HEK293 (cell line): ENCODE data around the gene PDE9A.

Source experiments
- CTCF ChIA-PET: fragments of 350-600 bp; formaldehyde crosslinking; extraction: SDS; loops from one replicate; lab custom pipeline; 2021; ENCODE audit warnings: antibody characterized with exemption; lab: Yijun Ruan, JAX
- POLR2A ChIA-PET: fragments of 300-600 bp; formaldehyde crosslinking; extraction: SDS; loops from one replicate; lab custom pipeline; 2020; ENCODE audit warnings: antibody characterized with exemption, inconsistent platforms; lab: Yijun Ruan, JAX
- H3K27ac ChIP-seq: fragments of 200-500 bp; sonication (Bioruptor generic); 2 replicates; pipeline ENCODE4 v1.5.1; 2014; ENCODE audit warnings: low read depth, low read length, control low read depth, inconsistent platforms; ENCODE audit errors: extremely low read depth
- H3K36me3 ChIP-seq, 2 experiments: fragments of 200-500 bp in 1 of 2; sonication (Bioruptor generic) in 1 of 2; 1 replicate in 1 of 2; 2 replicates in 1 of 2; pipeline ENCODE4 v1.5.1; 2014 to 2017; ENCODE audit warnings: inconsistent platforms in 2 of 2, low read length in 2 of 2; ENCODE audit not compliant: control insufficient read depth in 2 of 2, insufficient read depth in 1 of 2
- H3K4me1 ChIP-seq: fragments of 200-500 bp; sonication (Bioruptor generic); 2 replicates; pipeline ENCODE4 v1.5.1; 2014; ENCODE audit warnings: mild to moderate bottlenecking, low read length, inconsistent platforms; ENCODE audit not compliant: control insufficient read depth, insufficient read depth
- H3K4me3 ChIP-seq: 2 replicates; pipeline ENCODE4 v1.5.1; 2011; ENCODE audit warnings: low read depth, mild to moderate bottlenecking, control low read depth, low read length, moderate library complexity
- H3K9me3 ChIP-seq: fragments of 200-500 bp; sonication (Bioruptor generic); 2 replicates; pipeline ENCODE4 v1.5.1; 2014; ENCODE audit warnings: low read depth, low read length, inconsistent platforms; ENCODE audit not compliant: control insufficient read depth, insufficient read depth
- GLIS2 ChIP-seq: fragments of 450-650 bp; formaldehyde crosslinking; IDR thresholded peaks from 2 replicates; pipeline ENCODE4 v1.5.1; 2016; ENCODE audit warnings: missing biosample characterization, missing genetic modification characterization
- HIC1 ChIP-seq: fragments of 450-650 bp; formaldehyde crosslinking; IDR thresholded peaks from 2 replicates; pipeline ENCODE4 v1.5.1; 2016; ENCODE audit warnings: missing biosample characterization, missing genetic modification characterization
- SCRT2 ChIP-seq: fragments of 450-650 bp; formaldehyde crosslinking; IDR thresholded peaks from 2 replicates; pipeline ENCODE4 v1.5.1; 2016; ENCODE audit warnings: missing biosample characterization, missing genetic modification characterization
- ZBTB17 ChIP-seq: fragments of 450-650 bp; formaldehyde crosslinking; IDR thresholded peaks from 2 replicates; pipeline ENCODE4 v1.5.1; 2016; ENCODE audit warnings: missing biosample characterization, missing genetic modification characterization
- ZIC2 ChIP-seq: fragments of 450-650 bp; formaldehyde crosslinking; IDR thresholded peaks from 2 replicates; pipeline ENCODE4 v1.5.1; 2016; ENCODE audit warnings: missing biosample characterization, missing genetic modification characterization
- ZNF501 ChIP-seq: fragments of 450-650 bp; formaldehyde crosslinking; IDR thresholded peaks from 2 replicates; pipeline ENCODE4 v1.5.1; 2016; ENCODE audit warnings: missing biosample characterization, missing genetic modification characterization
- ZNF555 ChIP-seq: fragments of 450-650 bp; formaldehyde crosslinking; conservative IDR thresholded peaks from 2 replicates; pipeline ENCODE4 v1.5.1; 2017; ENCODE audit warnings: missing biosample characterization, mild to moderate bottlenecking, missing genetic modification characterization, inconsistent platforms
- ZNF600 ChIP-seq: fragments of 450-650 bp; formaldehyde crosslinking; IDR thresholded peaks from 2 replicates; pipeline ENCODE4 v1.5.1; 2016; ENCODE audit warnings: missing biosample characterization, missing genetic modification characterization
- ZNF624 ChIP-seq: fragments of 450-650 bp; formaldehyde crosslinking; IDR thresholded peaks from 2 replicates; pipeline ENCODE4 v1.5.1; 2017; ENCODE audit warnings: missing biosample characterization, missing genetic modification characterization
- ZNF677 ChIP-seq: fragments of 450-650 bp; IDR thresholded peaks from 2 replicates; pipeline ENCODE4 v1.5.0; 2018; ENCODE audit warnings: missing biosample characterization, mild to moderate bottlenecking, missing genetic modification characterization, moderate library complexity
- ZNF777 ChIP-seq: fragments of 450-650 bp; formaldehyde crosslinking; IDR thresholded peaks from 2 replicates; pipeline ENCODE4 v1.5.1; 2017; ENCODE audit warnings: missing biosample characterization, missing genetic modification characterization, borderline replicate concordance
- TF ChIP-seq, protein P1 (sequence below): fragments of 450-650 bp; formaldehyde crosslinking; IDR thresholded peaks from 2 replicates; pipeline ENCODE4 v1.5.1; 2016; ENCODE audit warnings: missing biosample characterization, missing genetic modification characterization
- TF ChIP-seq, protein P2 (sequence below): fragments of 450-650 bp; formaldehyde crosslinking; IDR thresholded peaks from 2 replicates; pipeline ENCODE4 v1.5.1; 2016; ENCODE audit warnings: missing biosample characterization, missing genetic modification characterization
- TF ChIP-seq, protein P3 (sequence below): fragments of 450-650 bp; formaldehyde crosslinking; IDR thresholded peaks from 2 replicates; pipeline ENCODE4 v1.5.1; 2016; ENCODE audit warnings: missing biosample characterization, missing genetic modification characterization

PDE9A gene

DNA sequence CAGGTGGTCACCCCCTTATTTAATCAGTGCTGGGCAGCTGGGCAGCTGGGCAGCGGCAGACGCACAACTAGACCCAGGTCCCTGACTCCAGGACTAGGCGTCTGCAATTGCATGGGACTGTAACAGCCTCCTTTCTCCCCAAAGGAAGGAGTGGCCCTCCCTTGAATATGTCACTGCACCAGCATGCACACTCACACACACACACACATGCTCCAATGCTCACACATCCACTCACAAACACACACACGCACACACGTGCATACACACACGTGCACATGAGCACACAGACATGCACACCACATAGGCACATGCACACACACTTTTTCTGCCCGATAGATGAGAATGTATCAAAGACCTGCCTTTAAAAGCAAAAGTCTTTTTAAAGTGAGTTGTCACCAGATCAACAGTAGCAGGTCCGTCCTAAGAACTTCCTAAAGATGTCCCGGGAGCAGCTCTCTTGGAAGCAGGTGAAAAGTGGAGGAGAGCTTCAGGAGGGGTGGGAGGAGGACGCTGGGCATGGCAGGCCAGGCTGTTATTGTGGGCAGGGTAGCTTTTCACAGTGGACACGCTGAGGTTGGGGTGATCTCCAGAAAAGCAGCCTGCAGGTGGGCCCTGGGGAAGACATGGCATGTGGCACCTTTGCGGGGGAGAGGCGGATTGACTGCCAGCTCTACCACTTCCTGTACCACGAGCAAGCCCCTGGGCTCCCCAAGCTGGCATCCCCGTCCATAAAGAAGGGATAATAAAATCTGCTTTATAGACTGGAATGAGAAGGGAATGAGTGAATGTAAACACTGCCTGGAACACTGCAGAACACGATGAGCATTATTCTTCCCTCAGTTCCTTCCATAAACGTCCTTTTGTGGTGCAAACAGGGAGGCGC, 1.7 kb downstream of the PDE9A start (continued):
- TF ChIP-seq ZNF624 (tag by site-specific recombination) (0 out of 2 replicates have a peak, but pooled peaks have one; percentile 45), ZNF555 (tag by site-specific recombination) (no peak)
- TF ChIP-seq, protein P1, sequence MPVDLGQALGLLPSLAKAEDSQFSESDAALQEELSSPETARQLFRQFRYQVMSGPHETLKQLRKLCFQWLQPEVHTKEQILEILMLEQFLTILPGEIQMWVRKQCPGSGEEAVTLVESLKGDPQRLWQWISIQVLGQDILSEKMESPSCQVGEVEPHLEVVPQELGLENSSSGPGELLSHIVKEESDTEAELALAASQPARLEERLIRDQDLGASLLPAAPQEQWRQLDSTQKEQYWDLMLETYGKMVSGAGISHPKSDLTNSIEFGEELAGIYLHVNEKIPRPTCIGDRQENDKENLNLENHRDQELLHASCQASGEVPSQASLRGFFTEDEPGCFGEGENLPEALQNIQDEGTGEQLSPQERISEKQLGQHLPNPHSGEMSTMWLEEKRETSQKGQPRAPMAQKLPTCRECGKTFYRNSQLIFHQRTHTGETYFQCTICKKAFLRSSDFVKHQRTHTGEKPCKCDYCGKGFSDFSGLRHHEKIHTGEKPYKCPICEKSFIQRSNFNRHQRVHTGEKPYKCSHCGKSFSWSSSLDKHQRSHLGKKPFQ, result 0 out of 2 replicates have a peak, but pooled peaks have one; percentile 32
- TF ChIP-seq, all 188 proteins: peak for 7

- ChIA-PET CTCF (interaction anchor here (1.2 kb wide), 1 partner anchor 177 kb away, joined by 3 read pairs; no protein-coding TSS in a partner anchor), POLR2A (interaction anchor here (0.5 to 0.6 kb wide), 3 partner anchors 9 to 1615 kb away, joined by 3 to 4 read pairs (median 3); no protein-coding TSS in a partner anchor)
- Histone ChIP-seq H3K36me3 (no peaks in the 10 kb centered on the region), H3K9me3 (no peaks in the 10 kb centered on the region), H3K27ac (no peak overlapping the region), H3K4me3 (no peak overlapping the region), H3K4me1 (peaks cover 12% of the 10 kb centered on the region)
- no peak for TF ChIP-seq ZNF600 (tag by site-specific recombination)
- TF ChIP-seq ZIC2 (tag by site-specific recombination), result peak; percentile 92
- TF ChIP-seq ZBTB17 (tag by site-specific recombination), result 0 out of 2 replicates have a peak, but pooled peaks have one; percentile 38
- no peak for TF ChIP-seq ZNF777
- TF ChIP-seq, protein P2, sequence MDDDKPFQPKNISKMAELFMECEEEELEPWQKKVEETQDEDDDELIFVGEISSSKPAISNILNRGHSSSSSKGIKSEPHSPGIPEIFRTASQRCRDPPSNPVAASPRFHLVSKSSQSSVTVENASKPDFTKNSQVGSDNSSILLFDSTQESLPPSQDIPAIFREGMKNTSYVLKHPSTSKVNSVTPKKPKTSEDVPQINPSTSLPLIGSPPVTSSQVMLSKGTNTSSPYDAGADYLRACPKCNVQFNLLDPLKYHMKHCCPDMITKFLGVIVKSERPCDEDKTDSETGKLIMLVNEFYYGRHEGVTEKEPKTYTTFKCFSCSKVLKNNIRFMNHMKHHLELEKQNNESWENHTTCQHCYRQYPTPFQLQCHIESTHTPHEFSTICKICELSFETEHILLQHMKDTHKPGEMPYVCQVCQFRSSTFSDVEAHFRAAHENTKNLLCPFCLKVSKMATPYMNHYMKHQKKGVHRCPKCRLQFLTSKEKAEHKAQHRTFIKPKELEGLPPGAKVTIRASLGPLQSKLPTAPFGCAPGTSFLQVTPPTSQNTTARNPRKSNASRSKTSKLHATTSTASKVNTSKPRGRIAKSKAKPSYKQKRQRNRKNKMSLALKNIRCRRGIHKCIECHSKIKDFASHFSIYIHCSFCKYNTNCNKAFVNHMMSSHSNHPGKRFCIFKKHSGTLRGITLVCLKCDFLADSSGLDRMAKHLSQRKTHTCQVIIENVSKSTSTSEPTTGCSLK (tag by site-specific recombination), result no peak
- TF ChIP-seq GLIS2 (tag by site-specific recombination), result peak; percentile 51
These were observed 2.7 kb downstream of the PDE9A start for GRCh38 chr21:42655796-42656770.

- Histone ChIP-seq H3K36me3 (no peaks in the 10 kb centered on the region), H3K27ac (no peak overlapping the region), H3K9me3 (no peaks in the 10 kb centered on the region), H3K4me3 (no peak overlapping the region), H3K4me1 (peaks cover 12% of the 10 kb centered on the region)
- TF ChIP-seq ZNF677 (no peak), SCRT2 (no peak), HIC1 (tag by site-specific recombination) (no peak), ZNF501 (tag by site-specific recombination) (no peak)
- TF ChIP-seq, protein P3, sequence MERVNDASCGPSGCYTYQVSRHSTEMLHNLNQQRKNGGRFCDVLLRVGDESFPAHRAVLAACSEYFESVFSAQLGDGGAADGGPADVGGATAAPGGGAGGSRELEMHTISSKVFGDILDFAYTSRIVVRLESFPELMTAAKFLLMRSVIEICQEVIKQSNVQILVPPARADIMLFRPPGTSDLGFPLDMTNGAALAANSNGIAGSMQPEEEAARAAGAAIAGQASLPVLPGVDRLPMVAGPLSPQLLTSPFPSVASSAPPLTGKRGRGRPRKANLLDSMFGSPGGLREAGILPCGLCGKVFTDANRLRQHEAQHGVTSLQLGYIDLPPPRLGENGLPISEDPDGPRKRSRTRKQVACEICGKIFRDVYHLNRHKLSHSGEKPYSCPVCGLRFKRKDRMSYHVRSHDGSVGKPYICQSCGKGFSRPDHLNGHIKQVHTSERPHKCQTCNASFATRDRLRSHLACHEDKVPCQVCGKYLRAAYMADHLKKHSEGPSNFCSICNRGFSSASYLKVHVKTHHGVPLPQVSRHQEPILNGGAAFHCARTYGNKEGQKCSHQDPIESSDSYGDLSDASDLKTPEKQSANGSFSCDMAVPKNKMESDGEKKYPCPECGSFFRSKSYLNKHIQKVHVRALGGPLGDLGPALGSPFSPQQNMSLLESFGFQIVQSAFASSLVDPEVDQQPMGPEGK (tag by site-specific recombination), result no peak
- ChIA-PET CTCF (no interaction called here), POLR2A (interaction anchor here (0.6 kb wide), 1 partner anchor 1616 kb away, joined by 4 read pairs; no protein-coding TSS in a partner anchor)
These were observed 3.5 kb downstream of the PDE9A start for GRCh38 chr21:42656872-42657271.
